Suppressor macrophage (primary cell): Measurements from ENCODE around the gene CYP3A4.
"Not testable (repeated sequence)": the region's sequence is repeated elsewhere in the genome, so short reads cannot be mapped to it uniquely, and the experiment has no call there.

Experiments used
- DNase-seq, 4 experiments: peaks; one replicate each; pipeline ENCODE4 v3.0.0-alpha.2; 2020 to 2022

CYP3A4 gene

DNA sequence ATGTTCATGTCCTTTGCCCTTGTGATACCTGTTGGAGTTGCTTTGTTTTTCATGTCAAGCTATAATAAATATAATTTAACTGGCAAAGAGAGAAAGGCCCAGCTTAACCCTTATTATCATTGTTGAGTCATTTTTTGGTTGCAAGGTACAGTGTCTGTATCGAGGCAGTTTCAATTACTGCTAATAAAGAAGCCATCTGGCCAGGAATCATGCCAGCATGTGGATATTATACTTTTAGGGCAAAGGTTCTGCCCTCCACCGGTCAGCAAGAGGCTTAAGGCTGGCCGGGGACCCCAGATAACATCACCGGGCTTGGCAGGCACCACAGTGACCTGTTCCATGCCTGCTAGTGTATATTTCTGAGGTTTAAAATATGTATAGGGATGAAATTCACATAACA is 9.0 kb upstream of the CYP3A4 start:
- DNase-seq = no peak

DNA sequence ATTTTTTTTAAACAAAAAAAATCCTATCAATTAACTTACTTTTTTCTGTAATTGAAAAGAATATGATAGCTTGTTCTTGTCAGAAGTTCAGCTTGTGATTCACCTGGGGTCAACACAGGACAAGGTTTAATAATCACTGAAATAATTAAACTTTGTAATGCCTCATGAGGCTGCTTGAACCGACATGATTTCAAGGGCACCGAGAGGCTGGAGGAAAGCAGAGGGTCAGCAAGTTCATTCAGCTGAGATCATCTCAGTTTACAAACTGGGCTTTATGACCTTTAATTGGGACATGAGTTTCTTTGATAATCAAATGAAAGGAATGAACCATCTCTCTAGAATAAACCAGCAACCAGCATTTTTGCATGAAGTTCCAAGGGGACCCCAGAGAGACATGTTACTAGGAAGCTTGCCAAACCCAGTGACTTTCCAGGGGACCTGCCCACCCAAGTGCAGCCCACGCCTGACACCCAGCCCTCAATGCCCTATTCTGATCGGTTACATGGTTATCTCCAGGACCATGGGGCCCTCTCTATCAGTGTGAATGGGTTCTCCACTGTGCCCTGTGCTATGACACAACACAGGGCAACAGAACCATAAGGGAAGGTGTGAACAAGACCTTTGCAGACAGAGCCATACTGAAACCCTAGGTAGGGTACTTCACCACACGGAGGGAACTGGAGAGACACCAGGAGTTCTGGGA is 7.8 kb upstream of the CYP3A4 start:
- DNase-seq = no peak

DNA sequence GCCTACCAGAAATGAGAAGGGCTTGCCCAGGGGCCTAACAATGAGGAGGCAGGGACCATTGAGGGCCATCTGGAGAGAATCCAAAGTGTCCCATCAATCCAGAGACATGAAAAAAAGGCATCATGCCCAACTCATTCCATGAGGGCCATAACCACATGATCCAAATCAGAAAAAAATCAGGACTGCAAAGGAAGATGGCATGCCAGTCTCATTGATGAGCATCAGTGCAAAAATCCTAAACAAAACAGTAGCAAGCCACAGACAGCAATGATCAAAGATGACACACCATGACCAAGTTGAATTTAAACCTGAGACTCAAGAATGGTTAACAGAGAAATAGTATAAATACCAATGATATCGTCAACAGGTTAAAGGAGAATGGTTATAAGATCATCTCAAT is 7.0 kb upstream of the CYP3A4 start:
- DNase-seq = no peak

DNA sequence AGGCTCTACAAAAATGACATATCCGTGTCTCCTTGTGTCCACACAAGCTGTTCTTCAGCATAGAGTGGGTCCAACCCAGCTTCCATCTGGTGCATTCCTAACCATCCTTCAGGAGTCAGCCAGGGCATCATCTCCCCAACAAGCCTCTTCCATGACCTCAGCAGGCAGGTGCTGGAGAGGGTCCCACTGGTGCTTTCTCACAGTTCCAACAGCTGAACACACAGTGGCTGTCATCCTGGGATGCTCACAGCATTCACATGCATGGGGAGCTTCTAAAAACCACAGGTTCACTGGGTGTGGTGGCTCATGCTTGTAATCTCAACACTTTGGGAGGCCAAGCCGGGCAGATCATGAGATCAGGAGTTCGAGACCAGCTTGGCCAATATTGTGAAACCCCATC is 6.4 kb upstream of the CYP3A4 start:
- DNase-seq = no peak

DNA sequence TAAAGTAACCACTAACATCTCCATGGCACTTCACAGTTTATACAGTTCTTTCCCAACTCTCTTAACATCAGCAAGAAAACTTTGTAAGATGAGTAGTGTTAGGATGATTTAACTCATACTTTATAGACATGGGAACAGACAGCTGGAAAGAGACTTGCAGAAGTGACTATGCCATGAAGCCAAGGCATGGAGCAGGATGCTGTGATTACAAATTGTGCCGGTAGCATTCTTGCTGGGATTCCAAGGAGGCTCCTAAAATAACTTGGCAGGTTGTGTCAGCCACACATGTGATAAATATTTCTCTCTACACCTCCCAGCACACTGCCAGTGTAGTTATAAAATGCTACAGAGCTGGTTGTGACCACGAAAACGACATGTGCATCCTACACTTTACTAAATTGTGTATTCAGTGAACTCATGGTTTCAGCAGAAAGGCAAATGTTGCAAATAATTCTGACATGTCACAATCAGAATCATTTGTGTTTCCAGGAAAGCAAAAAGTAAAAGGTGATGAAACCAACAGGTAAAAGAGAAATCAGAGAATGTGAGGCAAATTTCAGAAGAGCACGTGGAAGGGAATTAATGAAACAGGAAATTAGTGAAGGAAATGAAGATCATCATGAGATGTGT is 5.6 kb upstream of the CYP3A4 start:
- DNase-seq = no peak

DNA sequence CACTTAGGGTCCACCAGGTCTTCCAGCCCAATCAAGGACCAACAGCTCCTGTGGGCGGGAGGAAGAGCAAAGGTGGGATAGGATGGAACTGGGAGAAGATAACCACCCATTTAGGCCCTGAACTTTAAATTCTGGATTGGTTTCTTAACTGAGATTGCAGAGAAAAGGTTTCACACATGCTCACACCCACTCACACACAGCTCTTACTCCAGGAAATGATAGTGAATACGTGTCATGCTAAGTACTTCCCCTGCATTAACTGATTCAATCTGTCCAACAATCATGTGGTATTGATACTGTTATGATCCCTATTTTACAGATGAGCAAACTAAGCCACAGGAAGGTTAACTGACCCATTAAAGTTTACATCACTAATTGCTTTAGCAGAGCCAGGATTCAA is 4.6 kb upstream of the CYP3A4 start:
- peak; percentile 9 to 63 (median 36) for DNase-seq

DNA sequence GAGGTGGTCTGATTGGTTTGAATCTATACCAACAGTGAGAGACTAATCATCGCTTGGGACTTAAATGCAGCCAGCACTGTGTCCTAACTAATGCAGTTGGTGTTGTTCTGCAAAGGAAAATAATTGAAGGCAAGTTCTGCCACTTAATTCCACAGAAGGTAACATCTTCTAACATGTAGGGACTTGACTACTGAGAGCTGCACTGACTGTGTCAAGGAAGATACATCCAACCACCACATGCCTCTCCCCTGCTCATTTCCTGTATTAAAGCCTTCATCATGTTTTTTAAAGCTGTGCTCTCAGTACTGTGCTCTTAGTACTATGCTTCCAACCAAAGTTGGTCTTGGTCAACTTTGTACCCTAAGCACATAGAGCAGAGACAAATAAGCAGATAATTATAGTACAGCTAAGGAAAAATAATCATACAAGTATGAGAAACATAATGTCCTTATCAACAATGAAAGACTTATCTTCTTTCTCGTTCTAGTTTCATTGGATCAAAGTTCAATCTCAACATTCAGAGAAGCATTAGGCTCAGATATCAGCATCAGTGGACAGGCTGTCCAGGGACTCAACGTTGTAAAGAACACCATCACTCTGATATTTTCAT is 2.8 kb upstream of the CYP3A4 start:
- DNase-seq = no peak

DNA sequence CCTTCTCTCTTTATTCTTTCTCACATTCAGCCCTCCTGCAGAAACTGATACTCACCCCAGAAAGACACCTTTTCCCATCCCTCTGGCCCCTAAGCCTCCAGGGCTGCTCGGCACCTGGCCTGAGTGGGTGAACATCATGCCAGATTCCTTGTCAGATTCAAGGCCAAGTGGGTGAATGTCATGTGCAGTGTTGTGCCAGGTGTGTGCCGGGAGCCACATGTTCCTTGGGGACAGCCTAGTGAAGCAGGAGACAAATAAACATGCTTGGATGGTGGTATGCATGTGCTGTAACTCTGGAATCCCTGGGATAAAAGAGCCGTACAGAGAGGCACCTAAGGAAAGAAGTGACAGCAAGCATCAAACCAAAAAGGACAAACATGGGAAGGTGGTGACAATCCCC is 1.7 kb upstream of the CYP3A4 start:
- not testable (repeated sequence) for DNase-seq

DNA sequence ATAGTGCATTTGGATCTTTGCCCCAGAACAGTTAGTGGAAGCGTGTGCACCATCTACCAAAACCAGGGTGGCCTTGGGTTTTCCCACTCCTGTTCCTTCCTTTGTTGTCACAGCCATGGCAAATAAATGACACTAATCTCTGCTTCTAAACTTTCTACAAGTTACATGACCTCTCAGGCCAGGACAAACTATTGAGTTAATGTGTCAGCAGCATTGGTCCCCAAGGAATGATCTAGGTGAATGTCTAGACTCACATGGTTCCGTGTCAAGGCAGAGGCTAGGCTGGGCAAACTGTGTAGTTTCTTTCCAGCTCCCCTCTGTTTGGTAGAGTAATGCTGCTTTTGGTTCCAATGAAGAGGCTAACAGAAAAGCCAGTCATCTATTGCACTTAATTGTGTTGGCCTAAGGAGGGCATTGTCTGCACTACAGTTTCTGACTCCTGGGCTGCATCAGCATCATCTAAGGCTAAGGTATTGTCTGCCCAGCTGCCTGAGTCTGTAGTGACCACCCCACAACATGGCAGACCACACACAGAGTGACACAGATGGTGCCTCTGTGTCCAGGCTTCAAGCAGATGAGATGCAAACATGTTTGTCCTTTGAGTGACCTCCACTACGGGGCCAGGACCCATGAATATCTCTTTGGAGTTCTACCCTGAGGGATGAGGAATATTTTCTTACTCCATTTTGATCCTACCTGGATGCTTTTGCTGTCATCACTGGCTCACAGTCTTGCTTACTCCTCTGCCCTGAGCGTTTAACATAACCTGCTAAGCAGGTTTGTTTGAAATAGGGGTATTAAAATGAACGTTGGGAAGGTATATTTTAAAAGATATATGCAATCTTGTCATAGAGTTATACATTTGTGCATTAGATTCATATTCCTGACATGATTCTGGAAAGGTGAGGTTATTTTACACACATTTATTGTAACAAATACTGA is 1.7 kb downstream of the CYP3A4 start:
- no peak for DNase-seq

DNA sequence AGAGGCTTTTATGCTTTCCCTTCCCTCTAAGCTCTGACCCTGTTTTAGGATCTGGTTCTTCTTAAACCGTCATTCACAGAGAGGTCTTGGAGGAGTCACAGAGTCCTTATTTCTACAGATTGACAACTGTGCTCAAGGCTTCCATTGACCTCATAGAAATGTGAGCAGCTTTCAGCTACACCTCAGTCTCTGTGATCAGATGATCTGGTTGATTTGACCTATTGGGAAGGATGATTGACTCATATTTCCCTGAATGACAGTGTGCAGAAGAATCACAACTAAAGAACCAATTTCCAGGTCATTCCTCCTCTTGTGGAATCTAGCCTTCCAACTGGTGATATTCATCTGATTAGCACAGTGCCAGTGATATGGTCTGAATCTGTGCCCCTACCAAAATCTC is 3.4 kb downstream of the CYP3A4 start:
- DNase-seq = no peak

DNA sequence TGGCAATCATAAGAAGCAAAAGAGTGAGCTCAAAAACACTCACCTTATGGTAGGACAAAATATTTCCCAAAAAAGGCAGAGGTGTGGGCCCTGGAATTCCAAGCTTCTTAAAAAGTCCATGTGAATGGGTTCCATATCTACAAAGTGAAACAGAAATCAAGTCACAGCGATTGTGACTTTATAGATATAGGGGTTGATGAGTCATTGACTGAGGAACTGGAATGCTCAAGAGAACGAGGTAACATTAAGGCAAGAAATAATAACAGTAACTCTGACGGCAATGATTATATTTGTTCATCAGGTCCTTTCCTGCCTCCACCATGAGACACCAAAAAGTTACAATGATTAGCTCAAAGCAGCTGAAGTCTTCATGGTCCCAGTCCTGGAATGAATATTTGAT is 4.0 kb downstream of the CYP3A4 start:
- no peak for DNase-seq

DNA sequence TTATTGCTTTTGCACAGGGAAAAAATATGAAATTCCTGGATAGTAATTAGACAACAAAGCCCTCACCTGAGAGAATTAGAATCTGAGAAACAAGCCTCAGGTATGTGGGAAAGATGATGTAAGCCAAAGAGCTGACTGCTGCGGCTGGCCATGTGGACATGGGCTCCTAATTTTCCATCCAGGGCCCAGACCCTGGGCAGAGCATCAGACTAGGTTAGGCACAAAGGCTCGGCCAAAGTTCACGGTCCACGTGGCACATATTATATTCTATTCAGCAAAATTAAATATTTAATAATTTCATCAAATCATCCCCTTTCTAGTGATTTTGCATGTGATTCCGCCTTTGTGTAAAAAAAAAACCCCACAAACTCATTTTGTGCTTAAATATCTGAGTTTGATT is 5.1 kb downstream of the CYP3A4 start:
- DNase-seq = no peak

DNA sequence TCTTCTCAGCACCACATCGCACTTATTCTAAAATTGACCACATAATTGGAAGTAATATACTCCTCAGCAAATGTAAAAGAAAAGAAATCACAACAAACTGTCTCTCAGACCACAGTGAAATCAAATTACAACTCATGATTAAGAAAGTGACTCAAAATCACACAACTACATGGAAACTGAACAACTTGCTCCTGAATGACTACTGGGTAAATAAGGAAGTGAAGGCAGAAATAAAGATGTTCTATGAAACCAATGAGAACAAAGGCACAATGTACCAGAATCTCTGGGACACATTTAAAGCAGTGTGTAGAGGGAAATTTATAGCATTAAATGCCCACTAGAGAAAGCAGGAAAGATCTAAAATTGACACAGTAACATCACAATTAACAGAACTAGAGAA is 10.6 kb downstream of the CYP3A4 start:
- DNase-seq = not testable (repeated sequence)

DNA sequence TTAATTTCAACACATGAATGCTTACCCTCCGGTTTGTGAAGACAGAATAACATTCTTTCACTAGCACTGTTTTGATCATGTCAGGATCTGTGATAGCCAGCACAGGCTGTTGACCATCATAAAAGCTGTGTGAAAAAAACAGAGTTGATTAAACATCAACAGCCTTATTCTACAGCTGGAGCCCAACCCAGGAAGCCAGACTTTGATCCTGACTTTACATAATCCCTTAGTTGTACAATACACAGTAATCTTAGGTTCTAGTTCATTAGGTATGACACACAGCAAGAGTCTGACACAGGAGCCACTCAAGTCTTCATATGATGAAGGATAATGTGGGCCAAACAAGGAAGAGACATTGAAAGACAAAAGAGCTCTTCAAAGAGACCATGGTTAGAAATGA is 11.4 kb downstream of the CYP3A4 start:
- no peak for DNase-seq

DNA sequence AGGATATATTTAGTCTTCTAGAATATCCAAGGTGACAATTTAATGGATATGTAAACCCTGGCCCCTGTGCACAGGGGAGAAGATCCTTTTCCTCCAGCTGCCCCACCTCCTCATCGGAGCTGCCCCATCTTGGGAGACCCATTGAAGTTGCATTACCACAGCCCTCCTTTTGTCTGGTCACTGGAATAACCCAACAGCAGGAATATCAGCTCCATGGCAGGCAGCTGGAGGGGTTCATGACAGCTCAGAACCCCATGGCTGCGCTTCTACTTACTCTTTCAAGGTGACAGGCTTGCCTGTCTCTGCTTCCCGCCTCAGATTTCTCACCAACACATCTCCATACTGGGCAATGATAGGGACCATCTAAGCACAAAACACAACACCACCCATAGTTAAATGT is 14.5 kb downstream of the CYP3A4 start:
- not testable (repeated sequence) for DNase-seq

DNA sequence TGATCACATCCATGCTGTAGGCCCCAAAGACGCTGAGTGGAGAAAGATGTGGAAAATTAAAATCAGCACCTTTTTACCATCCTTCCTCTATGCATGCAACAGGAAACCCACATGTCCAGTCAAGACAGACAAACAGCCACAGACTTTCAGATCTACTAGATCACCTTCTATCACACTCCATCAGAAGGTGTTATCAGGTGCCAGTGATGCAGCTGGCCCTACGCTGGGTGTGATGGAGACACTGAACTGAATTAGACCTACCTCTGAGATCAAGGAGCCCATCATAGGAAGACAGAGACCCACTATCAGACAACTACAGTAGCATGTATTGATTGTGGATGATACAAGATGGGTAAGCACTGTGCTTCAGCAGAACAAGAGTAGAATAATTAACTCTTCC is 15.5 kb downstream of the CYP3A4 start:
- DNase-seq = no peak

DNA sequence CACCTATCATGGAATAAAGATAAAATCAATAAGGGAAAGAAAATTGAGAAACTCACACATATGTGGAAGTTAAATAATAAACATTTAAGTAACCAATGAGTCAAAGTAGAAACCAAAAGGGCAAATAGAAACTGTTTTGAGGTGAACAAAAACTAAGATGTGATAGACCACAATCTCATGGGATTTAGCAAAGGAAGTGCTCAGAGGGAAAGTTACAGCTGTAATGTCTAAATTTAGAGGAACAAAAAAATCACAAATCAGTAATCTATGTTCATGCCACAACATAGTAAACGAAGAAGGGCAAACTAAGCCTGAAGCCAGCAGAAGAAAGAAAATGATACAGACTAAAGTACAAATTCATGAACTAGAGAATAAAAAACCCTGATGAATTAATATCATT is 16.3 kb downstream of the CYP3A4 start:
- no peak for DNase-seq

DNA sequence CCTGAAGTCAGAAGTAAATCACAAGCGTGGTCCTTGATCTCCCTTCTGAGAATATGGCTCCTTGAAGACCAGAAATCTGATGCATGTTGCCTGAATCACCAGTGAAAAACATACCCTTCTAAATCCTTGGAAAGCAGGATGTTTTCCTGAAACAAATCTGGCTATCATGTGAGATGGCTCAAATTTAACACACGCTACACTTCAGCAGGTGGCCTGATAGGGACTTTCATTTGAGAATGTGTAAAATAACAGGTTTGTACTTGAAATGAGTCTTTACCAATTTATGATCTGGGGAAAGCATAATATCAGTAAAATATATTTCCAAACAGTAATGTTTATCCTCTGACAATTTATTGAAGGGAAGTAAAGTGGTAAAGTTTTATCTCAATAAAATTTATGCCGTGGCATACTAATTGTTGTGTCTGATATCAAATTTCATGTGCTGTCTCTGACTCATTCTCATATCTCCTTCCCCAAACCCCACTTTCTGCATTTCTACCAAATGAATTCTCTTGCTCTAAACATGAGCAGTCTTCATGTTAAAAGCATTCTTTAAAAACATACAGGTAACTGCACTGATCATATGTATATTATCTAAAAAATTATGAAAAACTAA is 17.4 kb downstream of the CYP3A4 start:
- DNase-seq = no peak

DNA sequence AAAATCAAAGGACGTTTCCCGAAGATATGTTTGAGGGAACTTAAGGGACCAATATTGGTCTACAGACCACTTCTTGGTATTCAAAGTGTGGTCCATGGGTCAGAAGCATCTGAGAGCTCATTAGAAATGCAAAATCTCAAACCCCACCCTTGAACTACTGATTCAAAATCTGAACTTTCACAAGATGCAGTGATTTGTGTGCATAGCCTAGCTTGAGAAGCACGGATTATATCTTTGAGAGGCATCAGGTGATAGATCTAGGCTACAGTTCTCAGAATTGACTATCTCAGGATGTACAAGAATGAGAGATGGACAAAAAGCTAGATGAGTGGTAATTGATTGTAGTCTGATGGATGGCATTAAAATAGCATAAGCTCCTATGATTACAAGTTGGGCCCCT is 19.5 kb downstream of the CYP3A4 start:
- no peak for DNase-seq

DNA sequence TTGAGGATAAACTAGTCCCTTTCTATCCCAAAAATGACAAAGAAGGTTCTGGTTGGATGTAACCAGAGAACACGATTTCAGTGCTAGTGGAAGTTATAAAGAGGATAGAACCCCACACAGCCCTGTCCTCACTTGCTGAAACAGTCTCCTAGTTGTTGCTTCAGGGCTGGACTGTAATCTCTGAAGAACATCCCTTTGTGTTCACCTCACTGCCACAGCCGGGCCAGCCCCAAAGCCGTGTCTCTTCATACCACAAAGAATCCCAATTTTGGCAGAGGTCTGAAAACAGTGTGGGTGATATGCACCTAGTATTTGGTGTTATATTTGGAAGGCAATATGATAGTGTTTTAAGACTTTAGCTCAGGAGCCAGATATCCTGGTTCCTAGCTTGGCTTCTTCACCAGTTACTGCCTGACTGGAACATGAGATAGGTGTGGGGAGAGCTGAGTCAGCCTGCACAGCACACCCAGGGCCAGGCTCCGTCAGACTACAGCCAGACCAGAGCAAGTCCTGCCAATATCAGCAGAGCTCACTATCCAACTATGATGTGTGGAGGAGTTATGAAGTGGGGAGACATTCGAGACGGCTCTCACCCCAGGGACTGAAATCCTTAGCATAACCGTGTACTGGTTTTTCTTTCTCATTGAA is 21.2 kb downstream of the CYP3A4 start:
- no peak for DNase-seq

DNA sequence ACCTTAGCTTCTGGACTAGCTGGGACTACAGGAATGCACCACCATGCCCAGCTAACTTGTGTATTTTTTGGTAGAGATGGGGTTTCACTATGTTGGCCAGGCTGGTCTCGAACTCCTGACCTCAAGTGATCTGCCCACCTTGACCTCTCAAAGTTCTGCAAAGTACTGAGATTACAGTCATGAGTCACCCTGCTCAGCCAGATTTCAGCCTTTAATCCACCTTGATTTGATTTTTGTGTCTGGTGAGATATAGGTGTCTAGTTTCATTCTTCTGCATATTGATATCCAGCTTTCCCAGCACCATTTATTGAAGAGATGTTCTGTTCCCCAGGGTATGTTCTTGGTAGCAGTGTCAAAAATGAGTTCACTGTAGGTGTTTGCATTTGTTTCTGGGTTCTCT is 28.9 kb downstream of the CYP3A4 start:
- DNase-seq = no peak

DNA sequence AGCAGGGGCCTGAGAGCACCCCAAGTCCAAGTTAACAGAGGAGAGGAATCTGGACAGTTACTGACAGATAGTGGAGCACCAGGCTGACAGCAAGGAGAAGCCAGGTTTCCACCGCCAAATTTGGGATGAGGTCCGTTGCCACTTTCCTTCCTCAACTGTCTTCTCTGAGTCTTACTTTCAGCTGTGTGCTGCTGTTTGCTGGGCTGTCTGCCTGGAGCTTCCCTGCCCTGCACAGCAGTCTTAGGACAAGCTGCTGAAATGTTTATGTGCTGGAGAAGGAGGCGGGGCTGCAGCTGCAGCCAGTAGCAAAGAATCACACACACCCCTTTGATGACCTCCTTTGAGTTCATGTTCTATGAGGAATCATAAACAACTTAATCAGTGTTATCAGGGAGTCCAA is 31.6 kb downstream of the CYP3A4 start:
- no peak for DNase-seq
